HCT116 (cell line): ENCODE results near the gene A2M. TPM values are rescaled to one million over a fixed set of nuclear protein-coding genes. Genes with fewer than 3 reads are reported as not detected.

ENCODE experiments used
- ATAC-seq: fragments of 200-7000 bp; cut with Tn5 transposase; 2 replicates; pipeline ENCODE4 v1.9.1; 2020; ENCODE audit warnings: mild to moderate bottlenecking, moderate library complexity
- BruUV-seq: library from RNA; stranded (reverse); fragments of 400-500 nt; replicated peaks from 2 replicates; lab custom pipeline; 2021; lab: Mats Ljungman, UMichigan
- CTCF ChIA-PET: fragments of 300-600 bp; sonication (Branson Sonifier 250); formaldehyde crosslinking; loops from one replicate; lab custom pipeline; 2021; ENCODE audit warnings: antibody characterized with exemption; lab: Charles Lee
- POLR2A ChIA-PET: fragments of 300-600, 350-600 bp; sonication (Branson Sonifier 250); formaldehyde crosslinking; loops from one replicate; lab custom pipeline; 2021; ENCODE audit warnings: antibody characterized with exemption; lab: Charles Lee
- RAD21 ChIA-PET, 2 experiments: fragments of 300-600 bp; sonication (Branson Sonifier 250); formaldehyde crosslinking; loops; one replicate each; lab custom pipeline; 2023; ENCODE audit warnings: low total read pairs in 2 of 2; ENCODE audit not compliant: uncharacterized antibody in 2 of 2, unreplicated experiment in 2 of 2, low non-redundant PET in 1 of 2; lab: Charles Lee
- DNase-seq: peaks from one replicate; pipeline ENCODE4 v3.0.0-alpha.2; 2010; ENCODE audit warnings: low read depth, low spot score
- H2AFZ ChIP-seq: fragments of 200-600 bp; shearing (Covaris generic), sonication (generic); 2 replicates; pipeline ENCODE4 v1.6.1; 2017; ENCODE audit warnings: low read depth, mixed run types, mixed read lengths, antibody characterized with exemption, low read length; ENCODE audit not compliant: poor library complexity, severe bottlenecking
- H3K27ac ChIP-seq: 2 replicates; pipeline ENCODE4 v1.5.1; 2012; ENCODE audit warnings: low read depth, low read length
- H3K27me3 ChIP-seq: fragments of 200-600 bp; sonication (generic); 2 replicates; pipeline ENCODE4 v1.6.1; 2016; ENCODE audit warnings: mixed run types, low read length, mixed read lengths; ENCODE audit not compliant: insufficient read depth
- H3K36me3 ChIP-seq, 2 experiments: fragments of 200-500 bp in 1 of 2; fragments of 200-600 bp in 1 of 2; sonication (Bioruptor generic) in 1 of 2; sonication (generic) in 1 of 2; 2 replicates each; pipeline versions ENCODE4 v1.5.1 to v1.6.1; 2014 to 2016; ENCODE audit warnings: low read length in 2 of 2, inconsistent platforms in 1 of 2, mixed read lengths in 1 of 2, mixed run types in 1 of 2; ENCODE audit not compliant: insufficient read depth in 2 of 2, control insufficient read depth in 1 of 2
- H3K4me1 ChIP-seq, 2 experiments: fragments of 200-600 bp in 1 of 2; sonication (generic) in 1 of 2; 2 replicates each; pipeline versions ENCODE4 v1.5.1 to v1.6.1; 2012 to 2017; ENCODE audit warnings: low read length in 2 of 2, inconsistent platforms in 1 of 2, mild to moderate bottlenecking in 1 of 2, mixed read lengths in 1 of 2, mixed run types in 1 of 2, moderate library complexity in 1 of 2; ENCODE audit not compliant: insufficient read depth in 2 of 2, control insufficient read depth in 1 of 2
- H3K4me2 ChIP-seq: fragments of 200-600 bp; sonication (generic); 2 replicates; pipeline ENCODE4 v1.6.1; 2017; ENCODE audit warnings: mixed run types, low read length, mixed read lengths
- H3K4me3 ChIP-seq, 2 experiments: fragments of 200-600 bp in 1 of 2; sonication (generic) in 1 of 2; replicated peaks in 1 of 2; 2 replicates each; pipeline ENCODE4 v1.5.1; 2011 to 2016; ENCODE audit warnings: low read length in 2 of 2, control low read depth in 1 of 2, low read depth in 1 of 2, mild to moderate bottlenecking in 1 of 2, mixed read lengths in 1 of 2, mixed run types in 1 of 2
- H3K79me2 ChIP-seq: fragments of 200-600 bp; sonication (generic); 2 replicates; pipeline ENCODE4 v1.6.1; 2017; ENCODE audit warnings: mild to moderate bottlenecking, mixed run types, low read length, moderate library complexity, mixed read lengths; ENCODE audit not compliant: insufficient read depth
- H3K9ac ChIP-seq: fragments of 200-600 bp; sonication (generic); 2 replicates; pipeline ENCODE4 v1.6.1; 2016; ENCODE audit warnings: low read length, mixed read lengths
- H3K9me2 ChIP-seq: fragments of 200-600 bp; sonication (generic), shearing (Covaris generic); 2 replicates; pipeline ENCODE4 v1.6.1; 2017; ENCODE audit warnings: mixed run types, mild to moderate bottlenecking, moderate library complexity; ENCODE audit not compliant: insufficient read depth
- H3K9me3 ChIP-seq, 2 experiments: fragments of 200-500 bp in 1 of 2; fragments of 200-600 bp in 1 of 2; sonication (Bioruptor generic) in 1 of 2; sonication (generic) in 1 of 2; 2 replicates each; pipeline ENCODE4 v1.6.1; 2014 to 2017; ENCODE audit warnings: low read length in 2 of 2, mixed read lengths in 2 of 2, inconsistent platforms in 1 of 2, low read depth in 1 of 2, mild to moderate bottlenecking in 1 of 2, mixed run types in 1 of 2, moderate library complexity in 1 of 2; ENCODE audit not compliant: control insufficient read depth in 1 of 2, insufficient read depth in 1 of 2
- H4K20me1 ChIP-seq: fragments of 200-600 bp; sonication (generic), shearing (Covaris generic); 2 replicates; pipeline ENCODE4 v1.6.1; 2017; ENCODE audit warnings: mixed run types, mild to moderate bottlenecking, moderate library complexity; ENCODE audit not compliant: insufficient read depth
- CEBPB ChIP-seq: IDR thresholded peaks from 2 replicates; pipeline ENCODE4 v1.6.1; 2012; ENCODE audit warnings: low read depth
- EZH2 ChIP-seq: fragments of 200-600 bp; sonication (generic); IDR thresholded peaks from 2 replicates; pipeline ENCODE4 v1.6.1; 2017; ENCODE audit warnings: antibody characterized with exemption, mixed run types
- MAX ChIP-seq: IDR thresholded peaks from 2 replicates; pipeline ENCODE4 v1.6.1; 2012
- YY1 ChIP-seq: IDR thresholded peaks from 2 replicates; pipeline ENCODE4 v1.6.1; 2011; ENCODE audit warnings: low read length, low read depth, moderate library complexity, mild to moderate bottlenecking; ENCODE audit not compliant: insufficient replicate concordance; ENCODE audit errors: extremely low read depth
- ZNF274 ChIP-seq: fragments of 200-500 bp; sonication (Bioruptor generic); IDR thresholded peaks from 2 replicates; pipeline ENCODE4 v1.6.1; 2014; ENCODE audit warnings: mild to moderate bottlenecking, low read depth, low read length, inconsistent platforms
- intact Hi-C: fragments of 100-400 bp; cut with micrococcal nuclease; formaldehyde crosslinking; loops from 2 replicates; pipeline ENCODE4 v1.10.0; 2022
- total RNA-seq: library from RNA; stranded (reverse); gene quantifications from one replicate; pipeline ENCODE4 v1.2.1, GENCODE V29; 2021; ENCODE audit not compliant: unreplicated experiment
- TF ChIP-seq, protein P1 (sequence below): IDR thresholded peaks from 2 replicates; pipeline ENCODE4 v1.6.1; 2012
- TF ChIP-seq, protein P2 (sequence below), 3 experiments: fragments of 200-600 bp in 1 of 3; sonication (generic) in 1 of 3; IDR thresholded peaks in 2 of 3; conservative IDR thresholded peaks in 1 of 3; 2 replicates each; pipeline ENCODE4 v1.5.1; 2012 to 2017; ENCODE audit warnings: low read depth in 2 of 3, low read length in 2 of 3, antibody characterized with exemption in 1 of 3, borderline replicate concordance in 1 of 3, control low read depth in 1 of 3, mild to moderate bottlenecking in 1 of 3, mixed read lengths in 1 of 3, mixed run types in 1 of 3, moderate library complexity in 1 of 3; ENCODE audit not compliant: insufficient read depth in 1 of 3

A2M gene
- total RNA-seq, 1 experiment from 2014 or later = 3.0 TPM

GRCh38 chr12:9135903-9136310 is 20.2 kb upstream of the A2M start:
- CTCF ChIA-PET = interaction anchor here (0.7 to 1.5 kb wide), 3 partner anchors 10 to 34 kb away, joined by 3 read pairs; no protein-coding TSS in a partner anchor
- Histone ChIP-seq H3K4me1 (no peaks in the 10 kb centered on the region), H3K4me3 (no peak overlapping the region), H3K36me3 (no peaks in the 10 kb centered on the region), H3K27me3 (no peaks in the 10 kb centered on the region)
- DNase-seq = no peak
- TF ChIP-seq, protein P1, sequence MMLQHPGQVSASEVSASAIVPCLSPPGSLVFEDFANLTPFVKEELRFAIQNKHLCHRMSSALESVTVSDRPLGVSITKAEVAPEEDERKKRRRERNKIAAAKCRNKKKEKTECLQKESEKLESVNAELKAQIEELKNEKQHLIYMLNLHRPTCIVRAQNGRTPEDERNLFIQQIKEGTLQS = no peak
- TF ChIP-seq EZH2 = no peak
- TF ChIP-seq ZNF274 = no peak
- no peak for TF ChIP-seq MAX
- TF ChIP-seq, all 23 proteins: peak for 0
- BruUV-seq = no TSS peak
- Histone ChIP-seq H3K4me2 (no peak overlapping the region), H3K79me2 (no peaks in the 10 kb centered on the region), H3K9ac (no peak overlapping the region), H3K9me3 (no peaks in the 10 kb centered on the region), H2AFZ (no peak overlapping the region), H3K27ac (no peak overlapping the region), H4K20me1 (no peaks in the 10 kb centered on the region), H3K9me2 (no peaks in the 10 kb centered on the region)
- POLR2A ChIA-PET = no interaction called here
- intact Hi-C loops = no loop called here
- RAD21 ChIA-PET = no interaction called here
- no peak for ATAC-seq

GRCh38 chr12:9134981-9135628 is 19.4 kb upstream of the A2M start:
- Histone ChIP-seq H3K9me3 (no peaks in the 10 kb centered on the region), H3K4me1 (no peaks in the 10 kb centered on the region), H3K27me3 (no peaks in the 10 kb centered on the region), H3K4me3 (no peak overlapping the region), H3K27ac (no peak overlapping the region), H3K36me3 (no peaks in the 10 kb centered on the region)
- RAD21 ChIA-PET = no interaction called here
- TF ChIP-seq, protein P2, sequence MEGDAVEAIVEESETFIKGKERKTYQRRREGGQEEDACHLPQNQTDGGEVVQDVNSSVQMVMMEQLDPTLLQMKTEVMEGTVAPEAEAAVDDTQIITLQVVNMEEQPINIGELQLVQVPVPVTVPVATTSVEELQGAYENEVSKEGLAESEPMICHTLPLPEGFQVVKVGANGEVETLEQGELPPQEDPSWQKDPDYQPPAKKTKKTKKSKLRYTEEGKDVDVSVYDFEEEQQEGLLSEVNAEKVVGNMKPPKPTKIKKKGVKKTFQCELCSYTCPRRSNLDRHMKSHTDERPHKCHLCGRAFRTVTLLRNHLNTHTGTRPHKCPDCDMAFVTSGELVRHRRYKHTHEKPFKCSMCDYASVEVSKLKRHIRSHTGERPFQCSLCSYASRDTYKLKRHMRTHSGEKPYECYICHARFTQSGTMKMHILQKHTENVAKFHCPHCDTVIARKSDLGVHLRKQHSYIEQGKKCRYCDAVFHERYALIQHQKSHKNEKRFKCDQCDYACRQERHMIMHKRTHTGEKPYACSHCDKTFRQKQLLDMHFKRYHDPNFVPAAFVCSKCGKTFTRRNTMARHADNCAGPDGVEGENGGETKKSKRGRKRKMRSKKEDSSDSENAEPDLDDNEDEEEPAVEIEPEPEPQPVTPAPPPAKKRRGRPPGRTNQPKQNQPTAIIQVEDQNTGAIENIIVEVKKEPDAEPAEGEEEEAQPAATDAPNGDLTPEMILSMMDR (IDR thresholded peaks at IDR 0.05 in 2 of 3, conservative IDR thresholded peaks at IDR 0.05 in 1 of 3; ENCODE audit: borderline replicate concordance in 1 of 3, insufficient read depth in 1 of 3, low read depth in 2 of 3, low read length in 2 of 3) = peak in 2 of 3 experiments; percentile 62 to 64; a peak in 4 of 6 replicates
- peak; percentile 29 for TF ChIP-seq YY1
- TF ChIP-seq CEBPB = no peak
- TF ChIP-seq, all 23 proteins: peak for 2
- no TSS peak for BruUV-seq
- no peak overlapping the region for H3K4me2 ChIP-seq
- CTCF ChIA-PET = interaction anchor here (0.7 to 1.5 kb wide), 2 partner anchors 14 to 33 kb away, joined by 3 read pairs; no protein-coding TSS in a partner anchor
- H3K9ac ChIP-seq = no peak overlapping the region
- H3K79me2 ChIP-seq = no peaks in the 10 kb centered on the region
- DNase-seq (peak; percentile 8), ATAC-seq (peak; percentile 76)
- no peaks in the 10 kb centered on the region for H3K9me2 ChIP-seq
- POLR2A ChIA-PET = no interaction called here
- H2AFZ ChIP-seq = no peak overlapping the region
- intact Hi-C loops = no loop called here
- no peaks in the 10 kb centered on the region for H4K20me1 ChIP-seq
